Mucosa of descending colon (tissue), 3 donors: ENCODE data around the gene SYT3. TPM values are rescaled to one million over a fixed set of nuclear protein-coding genes. Genes with fewer than 3 reads are reported as not detected.
"Not testable (repeated sequence)": the region's sequence is repeated elsewhere in the genome, so short reads cannot be mapped to it uniquely, and the experiment has no call there.

ENCODE experiments used
- ATAC-seq: fragments of 200-7000 bp; cut with Tn5 transposase; one replicate; pipeline ENCODE4 v1.9.1; 2020; ENCODE audit warnings: mild to moderate bottlenecking, moderate library complexity
- DNase-seq, 3 donors: peaks; one replicate each; pipeline ENCODE4 v3.0.0-alpha.2; 2020
- H3K36me3 ChIP-seq: fragments of 200-600 bp; one replicate; pipeline ENCODE4 v1.8.0; 2021; ENCODE audit warnings: low read depth, mild to moderate bottlenecking
- H3K4me1 ChIP-seq: fragments of 200-600 bp; one replicate; pipeline ENCODE4 v1.8.0; 2021; ENCODE audit warnings: low read depth, mild to moderate bottlenecking
- H3K4me3 ChIP-seq: fragments of 200-600 bp; one replicate; pipeline ENCODE4 v1.8.0; 2021; ENCODE audit warnings: mild to moderate bottlenecking
- H3K9me3 ChIP-seq: fragments of 200-600 bp; one replicate; pipeline ENCODE4 v1.8.0; 2021; ENCODE audit warnings: mild to moderate bottlenecking
- intact Hi-C, 2 donors: fragments of 100-400 bp; cut with DNase I in 1 of 2; cut with micrococcal nuclease in 1 of 2; formaldehyde crosslinking; loops; one replicate each; pipeline versions ENCODE4 v1.11.0 to v1.11.1; 2022; cut with DNase I, micrococcal nuclease
- total RNA-seq, 3 donors: library from RNA; stranded (reverse); fragmentation: NEBNext Ultra II Directional in 2 of 3; extraction: Animal tissue kit (Norgen Biotek cat#: 25700) in 2 of 3; gene quantifications; one replicate each; pipeline versions ENCODE4 v1.2.1 to v1.2.4, GENCODE V29; 2021 to 2023
- TF ChIP-seq, protein P1 (sequence below): fragments of 200-600 bp; IDR thresholded peaks from one replicate; pipeline ENCODE4 v1.8.0; 2022; ENCODE audit warnings: antibody characterized with exemption, mild to moderate bottlenecking
- donor health status: DM: no; HTN: no; CAD: no; lungs with moderate emphysema.
- donor health status: DM: no; HTN: no; CAD: no.
- donor health status: DM: no; HTN: yes; CAD: no.

Gene SYT3
- total RNA-seq, 3 donors from 2014 or later: 0.14 to 1.2 TPM; not detected in 1

- TF ChIP-seq, protein P1, sequence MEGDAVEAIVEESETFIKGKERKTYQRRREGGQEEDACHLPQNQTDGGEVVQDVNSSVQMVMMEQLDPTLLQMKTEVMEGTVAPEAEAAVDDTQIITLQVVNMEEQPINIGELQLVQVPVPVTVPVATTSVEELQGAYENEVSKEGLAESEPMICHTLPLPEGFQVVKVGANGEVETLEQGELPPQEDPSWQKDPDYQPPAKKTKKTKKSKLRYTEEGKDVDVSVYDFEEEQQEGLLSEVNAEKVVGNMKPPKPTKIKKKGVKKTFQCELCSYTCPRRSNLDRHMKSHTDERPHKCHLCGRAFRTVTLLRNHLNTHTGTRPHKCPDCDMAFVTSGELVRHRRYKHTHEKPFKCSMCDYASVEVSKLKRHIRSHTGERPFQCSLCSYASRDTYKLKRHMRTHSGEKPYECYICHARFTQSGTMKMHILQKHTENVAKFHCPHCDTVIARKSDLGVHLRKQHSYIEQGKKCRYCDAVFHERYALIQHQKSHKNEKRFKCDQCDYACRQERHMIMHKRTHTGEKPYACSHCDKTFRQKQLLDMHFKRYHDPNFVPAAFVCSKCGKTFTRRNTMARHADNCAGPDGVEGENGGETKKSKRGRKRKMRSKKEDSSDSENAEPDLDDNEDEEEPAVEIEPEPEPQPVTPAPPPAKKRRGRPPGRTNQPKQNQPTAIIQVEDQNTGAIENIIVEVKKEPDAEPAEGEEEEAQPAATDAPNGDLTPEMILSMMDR: no peak
- no peaks in the 10 kb centered on the region for H3K36me3 ChIP-seq
- ATAC-seq: no peak
- no peaks in the 10 kb centered on the region for H3K4me1 ChIP-seq
- intact Hi-C loops: no loop called here
- no peaks in the 10 kb centered on the region for H3K9me3 ChIP-seq
- no peak for DNase-seq
- no peak overlapping the region for H3K4me3 ChIP-seq
Measured at GRCh38 chr19:50626011-50626410, 13.7 kb downstream of the SYT3 start.

DNA sequence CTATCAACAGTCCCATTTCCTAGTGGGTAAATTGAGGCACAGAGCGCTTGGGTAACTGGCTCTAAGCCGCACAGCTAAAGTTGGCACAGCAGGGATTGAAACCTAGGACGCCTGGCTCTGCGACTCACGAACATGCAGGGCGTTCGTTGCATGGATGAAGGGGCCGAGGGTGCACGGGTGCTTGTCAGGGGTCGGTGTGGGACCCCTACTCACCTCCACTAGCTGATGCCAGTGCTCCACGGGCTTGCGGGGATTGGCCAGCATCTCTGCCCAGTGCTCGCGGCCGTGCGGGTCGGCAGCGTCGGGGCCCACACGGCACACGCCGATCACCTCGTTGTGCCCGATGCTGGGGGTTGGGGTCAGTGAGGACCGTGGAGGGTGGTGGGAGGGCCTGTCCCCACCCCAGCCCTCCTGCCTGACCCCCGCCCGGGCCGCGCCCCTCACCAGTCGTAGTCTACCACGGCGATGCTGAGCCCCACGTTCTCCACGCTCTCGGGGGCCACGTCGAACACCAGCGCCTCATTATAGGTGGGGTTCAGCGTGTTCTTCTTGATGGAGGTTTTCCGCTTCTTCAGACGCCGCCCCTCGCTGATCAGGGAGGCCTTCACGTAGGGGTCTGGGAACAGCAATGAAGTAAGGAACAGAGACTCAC lies 14.6 kb downstream of the SYT3 start:
- Histone ChIP-seq H3K36me3 (no peaks in the 10 kb centered on the region), H3K9me3 (no peaks in the 10 kb centered on the region), H3K4me3 (no peak overlapping the region), H3K4me1 (no peaks in the 10 kb centered on the region)
- TF ChIP-seq, protein P1: no peak
- no peak for ATAC-seq
- no peak for DNase-seq
- intact Hi-C loops: no loop called here

DNA sequence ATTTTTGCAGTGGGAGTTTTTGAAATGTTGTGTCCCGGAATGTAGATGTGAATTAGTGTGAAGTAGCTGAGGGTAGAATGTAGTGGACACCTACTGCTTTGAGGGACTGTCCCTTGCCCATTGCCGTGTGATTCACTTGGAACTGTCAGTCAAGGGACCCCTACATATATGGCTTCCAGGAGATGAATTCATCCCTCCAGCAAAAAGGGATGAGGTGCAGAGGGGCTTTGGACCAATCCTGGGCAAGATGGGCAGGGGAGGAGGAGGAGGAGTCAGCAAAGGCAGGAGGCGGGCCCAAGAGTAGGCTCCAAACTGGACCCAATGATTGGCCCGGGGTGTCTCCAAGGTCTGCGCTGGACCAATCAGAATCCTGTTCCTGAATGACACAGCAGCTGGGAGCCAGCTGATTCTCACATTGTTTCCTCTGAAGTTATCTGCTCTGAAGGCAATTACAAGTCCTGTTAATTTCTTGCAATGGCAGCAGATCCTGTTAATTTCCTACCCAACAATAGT lies 19.2 kb downstream of the SYT3 start:
- H3K9me3 ChIP-seq, H3K4me3 ChIP-seq, ATAC-seq, H3K4me1 ChIP-seq, DNase-seq, H3K36me3 ChIP-seq, intact Hi-C loops: not testable (repeated sequence)

- H3K36me3 ChIP-seq, H3K4me3 ChIP-seq, intact Hi-C loops, H3K9me3 ChIP-seq, DNase-seq, ATAC-seq, H3K4me1 ChIP-seq: not testable (repeated sequence)
Measured at GRCh38 chr19:50619184-50619583, 20.5 kb downstream of the SYT3 start.

DNA sequence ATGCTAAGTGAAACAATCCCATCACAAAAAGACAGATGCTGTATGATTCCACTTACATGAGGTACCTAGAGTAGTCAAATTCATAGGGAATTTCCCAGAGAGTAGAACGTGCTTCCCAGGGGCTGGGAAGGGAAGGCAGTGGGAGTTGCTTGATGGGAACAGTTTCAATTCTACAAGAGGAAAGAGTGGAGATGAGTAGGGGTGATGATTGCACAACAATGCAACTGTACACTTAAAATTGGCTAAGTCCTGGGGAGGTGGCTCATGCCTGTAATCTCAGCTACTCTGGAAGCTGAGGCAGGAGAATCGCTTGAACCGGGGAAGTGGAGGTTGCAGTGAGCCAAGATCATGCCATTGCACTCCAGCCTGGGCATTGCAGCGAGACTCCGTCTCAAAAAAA lies 21.3 kb downstream of the SYT3 start:
- DNase-seq, ATAC-seq, H3K4me1 ChIP-seq, H3K9me3 ChIP-seq, H3K4me3 ChIP-seq, H3K36me3 ChIP-seq, intact Hi-C loops: not testable (repeated sequence)

GRCh38 chr19:50612504-50613404 lies 26.9 kb downstream of the SYT3 start:
- H3K4me3 ChIP-seq, intact Hi-C loops, ATAC-seq, H3K9me3 ChIP-seq, DNase-seq, H3K36me3 ChIP-seq, H3K4me1 ChIP-seq: not testable (repeated sequence)

DNA sequence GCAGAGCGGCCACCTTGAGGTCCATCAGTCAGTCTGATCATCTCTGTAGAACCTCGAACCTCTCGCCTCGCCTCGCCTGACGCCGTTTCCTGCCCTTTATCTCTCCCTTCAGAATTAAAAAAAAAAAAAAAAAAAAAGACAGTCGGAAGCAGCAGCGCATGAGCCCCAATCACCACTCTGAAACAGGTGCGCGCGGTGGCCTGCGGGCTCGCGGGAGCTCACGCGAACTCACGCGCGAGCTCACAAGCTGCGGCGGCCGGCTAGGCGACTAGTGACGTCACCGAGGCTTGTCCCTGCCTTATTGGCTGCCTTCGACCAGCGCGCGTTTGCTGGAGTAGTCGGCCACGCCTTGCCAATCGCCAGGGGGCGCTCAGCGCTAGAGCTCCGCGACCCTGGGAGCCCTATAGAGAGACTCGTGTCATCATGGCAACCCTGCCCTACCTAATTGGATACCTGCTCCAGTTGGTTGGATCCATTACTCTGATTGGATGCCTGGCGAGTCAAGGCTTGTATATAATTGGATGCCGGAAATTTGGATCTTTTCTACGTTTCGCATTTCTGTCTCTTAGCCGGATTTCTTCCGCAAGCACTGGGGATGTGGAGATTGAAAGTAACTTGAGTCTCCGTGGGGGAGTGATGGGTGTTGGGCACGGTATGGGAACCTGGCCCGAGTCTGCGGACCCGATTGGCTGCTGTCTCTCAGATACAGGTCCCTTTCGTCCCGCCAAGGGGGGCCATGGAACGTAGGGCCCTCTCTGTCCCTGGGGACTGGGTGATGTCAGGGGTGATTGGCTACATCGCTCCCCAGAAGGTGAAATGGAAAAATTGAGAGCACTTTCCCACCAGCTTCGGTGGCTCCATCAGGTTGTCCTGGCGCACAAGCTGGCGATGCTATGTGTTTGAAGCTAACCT lies 31.6 kb downstream of the SYT3 start:
- TF ChIP-seq, protein P1: no peak
- no peaks in the 10 kb centered on the region for H3K36me3 ChIP-seq
- peak; percentile 46 to 75 (median 52) for DNase-seq
- ATAC-seq: peak; percentile 40
- no peak overlapping the region for H3K4me3 ChIP-seq
- no peaks in the 10 kb centered on the region for H3K4me1 ChIP-seq
- intact Hi-C loops: no loop called here
- H3K9me3 ChIP-seq: no peaks in the 10 kb centered on the region
